SK-MEL-5 (cell line): ENCODE results near the gene TUFT1. TPM values are rescaled to one million over a fixed set of nuclear protein-coding genes. Genes with fewer than 3 reads are reported as not detected.

Source experiments
- DNase-seq: peaks from one replicate; pipeline ENCODE4 v3.0.0-alpha.2; 2016; ENCODE audit warnings: low read depth, low spot score
- in situ Hi-C: cut with HindIII; loops from 2 replicates; pipeline ENCODE4 v1.10.0; 2016; ENCODE audit warnings: low sequenced_read_pairs, high pct_unique_total_duplicates, low pct_unique_long_range_greater_than_20kb
- small RNA-seq, 2 experiments: library from RNA; depleted of rRNA; stranded (forward); fragments of <200 nt; gene quantifications; one replicate each; pipeline ENCODE3, GENCODE V24; 2014
- total RNA-seq: library from RNA; depleted of rRNA; stranded (reverse); fragments of >200 nt; shearing (Covaris generic); gene quantifications from 2 replicates; pipeline ENCODE4 v1.2.3, GENCODE V29; 2014; rRNA removed

Gene TUFT1
- total RNA-seq, 1 experiment from 2014 or later: 4.2 TPM

GRCh38 chr1:151620286-151620685 lies 80.2 kb downstream of the TUFT1 start:
- in situ Hi-C loops: no loop called here
- no peak for DNase-seq

GRCh38 chr1:151621351-151621750 lies 81.2 kb downstream of the TUFT1 start:
- peak; percentile 67 for DNase-seq
- in situ Hi-C loops: no loop called here

DNA sequence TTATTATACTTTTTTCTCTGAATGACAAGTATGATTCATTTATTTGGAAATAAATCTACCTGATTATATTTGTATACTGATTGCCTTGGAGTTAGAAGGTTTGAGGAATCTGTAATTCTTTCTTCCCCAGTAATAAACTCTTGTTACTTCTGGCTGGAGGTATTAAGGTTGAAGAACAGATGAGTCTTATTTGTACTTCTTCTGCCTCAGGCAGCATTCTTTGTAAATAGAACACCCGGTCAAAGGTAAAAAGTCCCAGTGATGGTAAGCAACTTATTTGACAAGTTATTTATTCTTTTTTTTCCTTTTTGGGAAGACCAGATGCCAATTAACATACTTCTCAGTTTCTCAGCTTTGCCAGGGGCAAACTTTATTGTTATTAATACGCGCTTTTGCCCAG lies 84.7 kb downstream of the TUFT1 start:
- no peak for DNase-seq
- in situ Hi-C loops: no loop called here

GRCh38 chr1:151626740-151627334 lies 86.7 kb downstream of the TUFT1 start:
- in situ Hi-C loops: no loop called here
- DNase-seq: no peak

GRCh38 chr1:151629278-151629677 lies 89.2 kb downstream of the TUFT1 start:
- in situ Hi-C loops: no loop called here
- DNase-seq: no peak

Small RNA genes lying within 50 kb of the gene (small RNA-seq; reads per million reads assigned to genes)
- gene MIR554 (0 reads per million in 2 experiments), gene RF00405 (0 reads per million in 2 experiments), gene RNU6-1062P (0 to 0.05 reads per million in 2 experiments)

Other genes starting within 250 kb of the TUFT1 start
- 49.4 and 49.6 TPM in 2 replicates for gene PI4KB, start 212.9 kb upstream of the TUFT1 start, total RNA-seq
- gene RFX5, start 193.1 kb upstream of the TUFT1 start, total RNA-seq: 102 and 125 TPM in 2 replicates
- 1.4 and 2.6 TPM in 2 replicates for gene SELENBP1, start 167.6 kb upstream of the TUFT1 start, total RNA-seq
- 940 and 1,049 TPM in 2 replicates for gene PSMB4, start 140.7 kb upstream of the TUFT1 start, total RNA-seq
- gene POGZ, start 80.8 kb upstream of the TUFT1 start, total RNA-seq: 25.3 and 25.5 TPM in 2 replicates
- gene CGN, start 28.9 kb upstream of the TUFT1 start, total RNA-seq: 1.9 and 2.7 TPM in 2 replicates
- gene SNX27, start 71.7 kb downstream of the TUFT1 start, total RNA-seq: 30.4 and 31.9 TPM in 2 replicates
- not detected in 2 replicates for gene CELF3, start 176.5 kb downstream of the TUFT1 start, total RNA-seq
- 0.85 TPM in 1 of 2 replicates, not detected in the other for gene RIIAD1, start 181.2 kb downstream of the TUFT1 start, total RNA-seq
- gene MRPL9, start 223.2 kb downstream of the TUFT1 start, total RNA-seq: 132 and 137 TPM in 2 replicates